Rectal smooth muscle tissue (tissue), 1 donor: ENCODE data around the gene CACNA1B.

Source experiments
- H3K27ac ChIP-seq: one replicate; pipeline ENCODE4 v1.7.0; 2013; ENCODE audit warnings: low read depth, low read length, inconsistent platforms
- H3K27me3 ChIP-seq: one replicate; pipeline ENCODE4 v1.7.0; 2013; ENCODE audit warnings: low read length; ENCODE audit not compliant: control insufficient read depth, insufficient read depth
- H3K36me3 ChIP-seq: one replicate; pipeline ENCODE4 v1.7.0; 2013; ENCODE audit warnings: low read length; ENCODE audit not compliant: control insufficient read depth, insufficient read depth
- H3K4me1 ChIP-seq: one replicate; pipeline ENCODE4 v1.7.0; 2013; ENCODE audit warnings: low read length; ENCODE audit not compliant: control insufficient read depth, insufficient read depth
- H3K4me3 ChIP-seq: one replicate; pipeline ENCODE4 v1.7.0; 2013; ENCODE audit warnings: low read length
- H3K9ac ChIP-seq: one replicate; pipeline ENCODE4 v1.7.0; 2013; ENCODE audit warnings: low read length

CACNA1B gene

DNA sequence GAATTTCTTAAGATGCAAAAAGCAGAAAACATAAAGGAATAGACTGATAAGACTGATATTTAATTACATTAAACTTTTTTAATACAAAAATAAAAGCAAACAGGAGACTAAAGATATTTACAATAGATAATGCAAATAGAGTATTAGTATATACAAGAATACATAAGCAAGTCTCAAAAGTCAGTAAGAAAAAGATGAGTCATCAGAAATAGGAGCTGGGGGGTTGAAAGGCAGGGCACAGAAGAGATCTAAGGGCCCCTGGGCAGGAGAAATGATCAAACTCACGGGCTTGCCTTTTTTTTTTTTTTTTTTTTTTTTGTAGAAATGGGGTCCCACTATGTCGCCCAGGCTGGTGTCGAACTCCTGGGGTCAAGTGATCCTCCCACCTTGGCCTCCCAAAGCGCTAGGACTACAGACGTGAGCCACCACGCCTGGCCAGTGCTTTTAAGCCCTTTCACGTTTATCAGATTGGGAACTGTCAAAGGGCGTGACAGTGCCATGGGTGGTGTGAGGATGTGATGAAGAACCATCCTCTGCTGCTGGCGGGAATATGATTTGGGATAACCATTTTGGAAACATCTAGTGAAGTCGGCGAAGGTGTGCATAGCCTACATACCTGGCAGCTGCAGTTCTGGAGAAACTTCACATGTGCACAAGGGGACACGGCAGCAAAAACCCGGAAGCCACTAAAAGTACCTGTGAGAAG is 126.1 kb downstream of the CACNA1B start:
- H3K9ac ChIP-seq, result no peak overlapping the region
- no peaks in the 10 kb centered on the region for H3K36me3 ChIP-seq

DNA sequence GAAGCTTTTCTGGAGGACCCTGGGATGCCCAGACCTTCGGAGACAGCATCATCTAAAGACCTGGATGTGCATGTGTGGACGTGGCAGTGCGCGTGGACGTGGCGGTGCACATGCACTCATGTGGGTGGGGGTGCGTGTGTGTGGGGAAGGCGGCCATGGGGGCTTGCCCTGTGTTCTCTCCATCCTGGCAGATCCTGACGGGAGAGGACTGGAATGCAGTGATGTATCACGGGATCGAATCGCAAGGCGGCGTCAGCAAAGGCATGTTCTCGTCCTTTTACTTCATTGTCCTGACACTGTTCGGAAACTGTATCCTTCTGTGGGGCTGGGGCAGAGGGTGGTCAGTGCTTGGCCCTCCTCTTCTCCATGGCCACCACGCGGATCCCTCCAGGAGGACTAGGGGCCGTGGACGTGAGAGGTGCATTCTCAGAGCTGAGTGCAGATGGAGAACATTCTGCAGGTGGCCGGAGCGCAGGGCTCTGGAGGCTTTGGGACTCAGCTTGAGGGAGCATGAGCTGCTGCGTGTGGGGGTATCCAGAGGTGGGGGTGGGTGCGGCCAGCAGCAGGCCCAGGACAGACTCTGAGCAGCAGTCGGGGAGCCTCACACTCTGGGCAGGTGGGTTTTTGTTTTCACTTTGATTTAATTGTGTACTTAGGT is 129.1 kb downstream of the CACNA1B start:
- Histone ChIP-seq H3K9ac (no peak overlapping the region), H3K4me3 (no peak overlapping the region), H3K36me3 (no peaks in the 10 kb centered on the region), H3K27me3 (no peaks in the 10 kb centered on the region), H3K27ac (no peak overlapping the region), H3K4me1 (no peaks in the 10 kb centered on the region)

More for the DNA sequence above, 126.1 kb downstream of the CACNA1B start:
- Histone ChIP-seq H3K4me1 (no peaks in the 10 kb centered on the region), H3K27me3 (no peaks in the 10 kb centered on the region), H3K27ac (no peak overlapping the region), H3K4me3 (no peak overlapping the region)

DNA sequence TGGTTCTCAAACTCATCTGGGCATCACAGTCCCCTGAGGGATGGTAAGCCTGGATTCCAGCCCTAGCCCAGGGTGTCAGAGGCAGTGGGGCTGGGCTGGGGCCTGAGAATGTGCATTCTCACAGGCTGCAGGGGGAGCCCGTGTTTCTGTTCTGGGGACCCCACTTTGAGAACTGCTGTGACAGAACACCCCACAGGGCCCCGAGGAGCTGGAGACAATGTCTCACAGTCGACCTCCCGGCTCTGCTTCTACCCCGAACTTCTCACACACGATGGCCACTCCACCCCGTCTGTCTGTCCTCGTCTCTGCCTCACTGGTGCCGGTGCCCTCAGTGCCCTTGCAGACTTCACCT is 130.0 kb downstream of the CACNA1B start:
- H3K36me3 ChIP-seq, result no peaks in the 10 kb centered on the region
- no peaks in the 10 kb centered on the region for H3K27me3 ChIP-seq
- no peaks in the 10 kb centered on the region for H3K4me1 ChIP-seq
- no peak overlapping the region for H3K9ac ChIP-seq
- no peak overlapping the region for H3K4me3 ChIP-seq
- H3K27ac ChIP-seq, result no peak overlapping the region

DNA sequence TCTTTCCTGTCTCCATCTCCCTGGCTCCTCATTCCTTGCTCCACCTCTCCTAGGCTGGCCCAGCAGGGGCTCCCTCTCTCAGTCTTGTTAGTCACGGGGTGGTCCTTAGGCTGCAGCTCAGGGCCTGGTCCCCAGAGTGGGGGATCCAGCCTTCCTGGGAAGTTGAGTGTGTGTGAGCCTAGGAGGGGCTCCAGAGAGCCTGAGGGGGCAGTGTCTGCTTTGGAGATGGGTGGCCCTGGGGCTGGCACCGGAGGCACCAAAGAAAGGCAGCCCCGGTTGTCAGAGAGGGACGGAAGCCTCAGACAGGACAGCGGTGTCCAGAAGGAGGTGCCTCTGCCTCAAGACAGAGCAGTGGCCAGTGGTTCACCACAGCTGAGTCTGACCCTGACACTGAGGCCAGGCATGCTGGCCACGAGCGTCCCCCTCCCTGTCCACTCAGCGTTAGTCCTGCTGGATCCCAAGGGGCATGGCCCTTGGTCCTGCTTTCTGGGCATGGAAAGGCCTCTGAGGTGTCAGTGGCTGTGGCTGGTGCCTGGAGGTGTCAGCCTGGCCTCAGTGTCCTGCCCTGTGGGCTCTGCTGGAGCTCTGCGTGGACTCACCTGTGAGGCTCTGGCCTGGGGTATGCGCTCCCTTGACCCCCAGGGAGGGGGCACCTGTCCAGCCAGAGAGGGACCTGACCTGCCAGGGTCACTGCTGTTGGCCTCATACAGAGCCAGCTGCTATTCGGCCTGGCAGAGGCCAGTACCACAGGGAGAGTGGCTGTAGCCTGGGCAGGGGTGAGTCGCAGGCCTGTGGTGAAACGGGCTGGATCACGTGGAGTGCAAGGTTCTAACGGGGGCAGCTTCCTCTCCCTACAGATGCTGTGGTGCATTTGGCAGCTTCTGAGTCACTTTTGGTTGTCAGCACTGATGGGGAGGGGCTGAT is 130.6 kb downstream of the CACNA1B start:
- Histone ChIP-seq H3K4me3 (no peak overlapping the region), H3K27me3 (no peaks in the 10 kb centered on the region), H3K27ac (no peak overlapping the region), H3K4me1 (no peaks in the 10 kb centered on the region), H3K9ac (no peak overlapping the region), H3K36me3 (no peaks in the 10 kb centered on the region)

- no peak overlapping the region for H3K27ac ChIP-seq
- no peak overlapping the region for H3K4me3 ChIP-seq
- H3K36me3 ChIP-seq, result no peaks in the 10 kb centered on the region
- H3K4me1 ChIP-seq, result no peaks in the 10 kb centered on the region
- no peak overlapping the region for H3K9ac ChIP-seq
- no peaks in the 10 kb centered on the region for H3K27me3 ChIP-seq
These were observed 131.6 kb downstream of the CACNA1B start for GRCh38 chr9:138009016-138009802.

DNA sequence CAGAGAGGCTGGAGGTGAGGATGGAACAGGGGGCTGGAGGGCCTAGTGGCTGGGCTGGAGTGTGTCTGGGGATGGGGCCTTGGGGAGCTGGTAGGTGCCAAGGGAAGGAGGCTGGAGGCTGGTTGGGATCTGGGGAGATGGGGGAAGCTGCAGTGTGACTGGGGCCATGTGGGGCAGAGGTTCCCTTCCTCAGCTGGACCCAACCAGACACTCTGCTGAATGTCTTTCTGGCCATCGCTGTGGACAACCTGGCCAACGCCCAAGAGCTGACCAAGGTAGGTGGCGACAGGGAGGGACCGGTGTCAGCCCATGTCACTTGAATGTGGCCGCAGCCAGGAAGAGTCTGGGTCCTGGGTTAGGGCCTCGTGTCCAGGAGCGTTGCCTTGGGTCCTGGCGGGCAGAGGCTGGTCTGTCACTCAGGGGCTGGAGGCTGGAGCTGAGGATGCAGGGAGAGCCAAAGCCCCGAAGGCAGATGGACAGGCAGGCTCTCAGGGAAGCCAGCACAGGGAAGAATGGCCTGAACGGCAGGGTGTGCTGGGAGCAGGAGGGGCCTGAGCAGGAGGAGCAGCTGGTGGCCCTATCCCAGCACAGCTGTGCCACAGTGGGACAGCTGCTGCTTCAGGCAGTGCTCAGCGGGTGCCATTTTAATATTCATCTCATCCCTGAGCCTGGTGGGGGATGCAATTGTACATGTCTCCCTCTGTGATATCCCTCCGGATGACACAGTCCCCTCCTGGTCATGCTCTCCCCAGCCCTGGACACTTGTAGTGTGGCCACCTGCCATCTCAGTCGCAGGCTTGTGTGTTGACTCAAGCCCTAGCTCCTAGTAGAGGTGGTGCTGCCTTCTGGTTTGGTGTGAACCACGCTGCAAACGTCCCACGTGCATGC is 132.5 kb downstream of the CACNA1B start:
- H3K4me1 ChIP-seq, result no peaks in the 10 kb centered on the region
- H3K4me3 ChIP-seq, result no peak overlapping the region
- no peak overlapping the region for H3K9ac ChIP-seq
- no peaks in the 10 kb centered on the region for H3K27me3 ChIP-seq
- no peaks in the 10 kb centered on the region for H3K36me3 ChIP-seq
- H3K27ac ChIP-seq, result no peak overlapping the region

GRCh38 chr9:138010861-138011260 is 133.3 kb downstream of the CACNA1B start:
- no peaks in the 10 kb centered on the region for H3K4me1 ChIP-seq
- H3K36me3 ChIP-seq, result no peaks in the 10 kb centered on the region
- no peaks in the 10 kb centered on the region for H3K27me3 ChIP-seq
- no peak overlapping the region for H3K9ac ChIP-seq
- H3K4me3 ChIP-seq, result no peak overlapping the region
- no peak overlapping the region for H3K27ac ChIP-seq

DNA sequence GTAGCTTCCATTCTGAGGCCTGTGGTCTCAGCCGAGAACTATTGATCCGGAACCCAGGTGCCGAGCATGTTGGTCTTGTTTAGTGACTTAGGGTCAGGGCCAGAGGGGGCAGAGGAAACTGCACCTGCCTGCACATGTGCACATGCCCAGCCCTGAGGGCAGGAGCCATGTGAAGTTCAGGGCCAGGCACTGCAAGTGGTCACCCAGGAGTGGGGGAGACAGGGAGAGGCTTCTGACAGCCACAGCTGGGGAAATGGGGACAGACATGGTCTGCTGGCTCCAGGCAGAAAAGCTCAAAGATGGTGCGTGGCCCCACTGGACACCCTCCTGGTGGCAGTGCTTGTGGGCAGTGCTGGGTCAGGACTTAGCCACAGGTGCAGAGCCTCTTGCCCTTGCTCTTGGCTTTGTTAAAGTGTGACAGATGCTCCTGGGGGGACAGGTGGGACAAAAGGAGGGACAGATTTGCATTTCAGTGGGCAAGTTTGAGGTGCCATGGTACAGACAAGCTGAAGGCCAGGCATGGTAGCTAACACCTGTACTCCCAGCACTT is 134.4 kb downstream of the CACNA1B start:
- Histone ChIP-seq H3K9ac (no peak overlapping the region), H3K27ac (no peak overlapping the region), H3K27me3 (no peaks in the 10 kb centered on the region), H3K36me3 (no peaks in the 10 kb centered on the region), H3K4me3 (no peak overlapping the region), H3K4me1 (no peaks in the 10 kb centered on the region)

GRCh38 chr9:138013273-138013672 is 135.7 kb downstream of the CACNA1B start:
- no peak overlapping the region for H3K4me3 ChIP-seq
- no peak overlapping the region for H3K9ac ChIP-seq
- no peaks in the 10 kb centered on the region for H3K36me3 ChIP-seq
- H3K27ac ChIP-seq, result no peak overlapping the region
- H3K27me3 ChIP-seq, result no peaks in the 10 kb centered on the region
- H3K4me1 ChIP-seq, result no peaks in the 10 kb centered on the region

DNA sequence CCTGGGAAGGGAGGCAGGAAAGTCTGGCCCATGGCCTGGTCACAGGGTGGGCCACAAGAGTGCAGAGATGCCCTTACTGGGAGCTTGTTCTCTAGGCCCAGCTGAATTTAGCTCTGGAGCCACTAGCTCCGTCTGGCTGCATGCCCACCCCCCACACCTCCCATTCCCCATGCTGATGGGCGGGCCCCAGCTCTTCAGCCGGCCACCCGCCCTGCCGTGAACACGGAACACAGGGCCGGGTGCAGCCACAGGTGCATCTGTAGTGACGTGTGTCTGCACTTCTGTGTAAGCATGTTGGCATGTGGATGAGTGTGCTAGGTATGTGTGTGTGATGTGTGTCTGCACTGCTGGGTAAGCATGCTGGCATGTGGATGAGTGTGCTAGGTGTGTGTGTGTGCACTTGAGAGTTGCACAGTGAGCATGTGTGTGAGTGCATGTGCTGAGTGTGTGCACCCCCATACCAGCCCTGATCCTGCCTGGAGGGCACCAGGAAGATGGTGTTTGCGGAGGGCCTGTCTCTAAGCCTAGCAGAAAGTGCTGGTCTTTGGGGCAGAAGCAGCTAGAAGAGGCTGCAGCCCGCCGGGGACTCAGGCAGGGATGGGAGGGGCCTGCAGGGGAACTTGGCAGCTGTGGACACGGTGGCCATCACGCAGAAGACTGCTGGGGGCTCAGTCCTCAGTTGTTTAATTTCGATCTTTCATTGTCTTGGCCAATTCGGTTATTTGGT is 136.4 kb downstream of the CACNA1B start:
- no peaks in the 10 kb centered on the region for H3K27me3 ChIP-seq
- H3K27ac ChIP-seq, result no peak overlapping the region
- no peak overlapping the region for H3K4me3 ChIP-seq
- H3K36me3 ChIP-seq, result no peaks in the 10 kb centered on the region
- H3K4me1 ChIP-seq, result no peaks in the 10 kb centered on the region
- H3K9ac ChIP-seq, result no peak overlapping the region

DNA sequence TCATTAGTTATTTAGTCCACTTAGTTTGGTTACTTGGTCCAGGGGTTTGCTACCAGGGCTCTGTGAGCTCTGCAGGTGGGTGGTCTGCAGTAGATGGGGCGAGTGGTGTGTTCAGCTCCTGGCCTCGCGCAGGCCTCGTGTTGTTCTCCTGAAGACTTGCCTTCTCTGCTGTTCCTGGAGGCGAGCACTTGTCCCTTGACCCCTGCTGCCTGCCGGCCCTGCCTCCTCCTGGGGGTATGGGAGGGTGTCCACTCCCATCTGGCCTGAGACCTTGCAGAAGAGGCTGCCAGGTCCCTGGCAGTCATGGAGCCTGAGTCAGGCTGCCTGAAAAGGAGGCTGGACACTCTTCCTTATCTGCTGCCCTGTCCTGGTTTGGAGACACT is 137.0 kb downstream of the CACNA1B start:
- Histone ChIP-seq H3K9ac (no peak overlapping the region), H3K27ac (no peak overlapping the region), H3K27me3 (no peaks in the 10 kb centered on the region), H3K4me1 (no peaks in the 10 kb centered on the region), H3K4me3 (no peak overlapping the region), H3K36me3 (no peaks in the 10 kb centered on the region)
